Activated CD4-positive, CD25-positive, alpha-beta regulatory T cell treated with anti-CD3 and anti-CD28 coated beads, Interleukin-2, amount 50 U/mL, for 16 hours (primary cell): ENCODE results near the gene BRINP1.
"Not testable (repeated sequence)": the region's sequence is repeated elsewhere in the genome, so short reads cannot be mapped to it uniquely, and the experiment has no call there.

Experiments used
- DNase-seq: peaks from one replicate; pipeline ENCODE4 v3.0.0-alpha.2; 2020; ENCODE audit warnings: low read depth, low spot score

BRINP1 gene

DNA sequence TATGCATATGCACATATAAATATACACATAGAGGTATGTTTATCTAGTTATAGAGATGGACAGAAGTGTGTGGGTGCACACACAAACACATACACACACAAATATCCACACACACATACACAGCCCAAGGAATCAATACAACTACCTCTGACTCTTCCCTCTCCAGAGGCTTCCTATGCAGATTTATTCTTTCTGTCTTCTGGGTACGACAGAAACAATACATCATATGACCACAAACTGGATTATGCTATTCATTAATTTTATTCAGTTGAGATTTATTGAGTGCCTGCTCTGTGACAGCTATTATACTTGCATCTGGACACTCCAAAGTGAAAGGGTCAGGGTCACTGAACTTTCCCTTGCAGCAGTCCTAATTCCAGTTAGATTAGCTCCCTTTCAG is 155.8 kb downstream of the BRINP1 start:
- no peak for DNase-seq

DNA sequence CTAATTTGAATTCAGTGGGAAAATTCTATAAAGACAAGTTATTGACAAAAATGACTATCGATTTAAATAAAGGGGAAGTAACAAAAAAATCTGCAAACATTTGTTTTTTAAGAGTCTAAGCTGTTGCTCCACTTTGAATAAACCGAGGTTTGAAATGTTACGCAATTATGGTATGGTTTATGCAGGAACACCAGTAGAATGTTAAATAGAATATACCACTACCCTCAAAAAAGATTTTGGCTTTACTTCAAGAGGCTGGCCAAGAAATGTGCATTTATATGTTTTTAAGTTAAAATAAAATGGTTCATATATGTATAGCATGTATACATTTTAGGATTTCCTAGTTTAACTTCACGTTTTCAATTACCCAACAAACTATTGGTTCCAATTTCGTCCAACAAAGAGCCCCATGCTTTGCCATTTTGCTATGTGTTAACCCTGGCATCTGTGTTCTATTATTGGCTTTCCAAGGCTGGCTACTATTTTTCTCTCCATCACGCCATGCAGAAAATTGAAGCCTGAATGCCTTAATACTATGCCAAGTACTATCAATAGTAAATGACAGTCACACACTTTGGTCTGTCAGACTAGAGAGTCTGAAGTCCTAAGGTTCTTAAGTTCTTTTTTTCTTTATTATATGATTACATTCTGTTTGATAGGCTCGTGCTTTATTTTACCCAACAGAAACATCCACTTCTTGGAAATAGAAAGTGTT is 171.2 kb downstream of the BRINP1 start:
- no peak for DNase-seq

DNA sequence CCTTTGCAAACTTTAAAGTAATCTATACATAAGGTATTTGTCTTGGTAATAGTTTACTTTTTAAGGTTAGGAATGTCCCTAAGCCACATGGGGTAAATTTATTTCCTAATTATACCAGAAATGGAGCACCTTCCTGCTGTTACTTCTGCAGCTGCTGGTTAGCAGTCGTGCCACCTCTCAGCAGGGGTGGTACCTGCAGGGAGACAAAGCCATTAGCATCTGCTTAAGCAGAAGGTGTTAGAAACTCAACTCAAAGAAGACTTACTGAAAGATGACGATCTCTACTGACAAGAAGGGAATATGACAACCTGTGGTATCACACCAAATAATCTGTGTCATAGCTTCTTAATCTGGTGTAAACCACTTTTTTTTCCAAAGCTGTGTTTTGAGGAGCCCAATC is 173.7 kb downstream of the BRINP1 start:
- DNase-seq, result no peak

DNA sequence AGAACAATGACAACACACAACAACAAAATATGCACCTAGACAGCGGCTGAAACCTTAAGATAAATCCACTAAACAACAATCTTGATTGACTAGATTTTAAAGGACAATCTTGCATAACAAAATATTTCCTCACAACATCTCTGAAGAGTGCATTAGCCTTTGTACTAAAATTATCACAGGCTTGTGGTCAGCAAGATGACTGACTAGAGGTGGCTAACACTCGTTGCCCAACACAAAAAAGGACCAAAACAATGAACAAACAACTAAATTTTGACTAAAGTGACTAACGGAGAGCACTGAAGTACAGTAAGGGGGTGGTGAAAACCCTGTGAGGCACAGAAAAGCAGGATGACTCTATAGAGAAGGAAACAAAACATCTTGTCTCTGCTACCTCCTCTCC is 183.9 kb downstream of the BRINP1 start:
- DNase-seq, result no peak

DNA sequence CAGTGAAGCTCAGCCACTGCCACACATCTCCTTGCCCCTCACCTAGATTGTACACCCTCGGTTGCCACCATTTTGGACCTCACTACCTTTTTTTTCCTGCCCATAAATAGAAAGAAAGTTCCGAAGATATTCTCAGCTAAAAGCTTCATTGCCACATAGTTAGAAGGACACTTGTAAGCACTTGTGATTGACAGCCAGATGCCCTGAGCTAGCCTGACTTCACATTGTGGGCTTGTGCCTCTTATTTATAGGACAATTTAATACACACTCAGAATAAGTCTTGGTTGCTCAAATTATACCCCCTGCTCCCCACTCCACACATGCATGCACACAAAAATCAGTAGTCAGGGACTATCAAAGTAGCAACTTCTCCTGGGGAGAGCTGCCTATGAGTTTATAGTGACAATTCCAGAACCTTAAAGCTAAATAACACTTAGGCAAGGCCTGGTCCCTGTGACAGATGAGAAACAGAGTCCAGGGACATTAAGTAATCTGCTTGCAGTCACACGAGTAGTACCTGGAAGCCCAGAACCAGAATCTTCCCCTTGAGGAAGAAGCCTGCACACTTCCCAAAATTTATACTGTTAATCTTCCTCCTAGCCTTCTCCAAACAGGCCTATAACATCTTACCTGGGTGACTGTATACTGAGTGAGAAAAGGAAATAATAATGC is 184.8 kb downstream of the BRINP1 start:
- no peak for DNase-seq

DNA sequence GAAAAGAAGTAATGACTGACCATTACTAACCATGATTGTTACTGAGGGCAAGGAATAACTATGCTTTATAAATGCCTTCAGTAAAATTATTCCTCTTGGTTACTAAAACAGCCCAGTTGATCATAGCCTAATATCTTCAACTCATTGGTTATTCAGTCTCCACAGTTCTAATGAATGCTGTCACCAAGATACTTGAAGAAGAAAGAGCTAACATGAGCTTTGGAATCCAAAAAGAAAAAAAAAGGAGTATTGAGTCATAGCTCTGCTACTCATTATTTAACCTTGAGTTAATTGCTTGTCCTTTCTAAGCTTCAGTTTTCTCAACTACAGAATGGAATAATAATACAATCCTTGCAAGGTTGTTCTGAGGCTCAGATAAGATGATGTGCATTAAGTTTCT is 187.7 kb downstream of the BRINP1 start:
- DNase-seq, result no peak

DNA sequence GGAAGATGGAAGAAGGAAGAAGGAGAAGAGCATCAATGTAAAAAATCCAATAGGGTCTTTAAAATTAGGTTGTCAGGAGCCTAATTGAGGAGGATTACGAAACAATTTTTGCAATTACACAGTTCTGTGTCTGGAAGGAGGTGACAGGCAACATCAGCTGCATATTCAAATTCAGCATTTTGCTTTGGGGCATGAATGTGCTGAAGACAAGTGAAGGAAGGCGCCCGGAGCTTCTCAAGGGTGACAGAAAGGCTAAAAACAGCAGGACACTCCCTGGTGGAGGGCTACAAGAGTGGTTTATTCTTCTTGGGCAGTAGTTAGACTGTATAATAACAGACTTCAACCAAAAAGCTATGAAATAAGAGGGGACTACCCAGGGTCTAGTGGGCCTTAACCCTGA is 188.3 kb downstream of the BRINP1 start:
- no peak for DNase-seq

DNA sequence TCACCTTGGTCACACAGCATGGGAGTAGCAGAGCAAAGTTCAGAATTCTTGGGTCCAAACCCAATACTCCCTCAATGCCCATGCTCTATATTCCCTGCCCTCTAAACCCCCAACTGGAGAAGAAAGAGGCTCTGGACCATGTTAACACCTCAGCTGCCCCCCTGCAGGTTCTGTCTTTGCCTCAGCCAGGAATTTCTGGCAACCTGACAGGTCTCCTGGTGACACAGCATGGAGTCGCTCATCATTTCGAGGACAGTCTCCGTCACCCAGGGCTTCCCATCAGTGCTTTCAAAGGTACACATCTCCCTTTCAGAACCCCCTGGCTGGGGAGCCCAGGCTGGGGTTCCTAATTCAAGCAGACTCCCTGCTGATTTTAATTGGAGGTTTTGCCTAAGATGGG is 189.5 kb downstream of the BRINP1 start:
- no peak for DNase-seq

DNA sequence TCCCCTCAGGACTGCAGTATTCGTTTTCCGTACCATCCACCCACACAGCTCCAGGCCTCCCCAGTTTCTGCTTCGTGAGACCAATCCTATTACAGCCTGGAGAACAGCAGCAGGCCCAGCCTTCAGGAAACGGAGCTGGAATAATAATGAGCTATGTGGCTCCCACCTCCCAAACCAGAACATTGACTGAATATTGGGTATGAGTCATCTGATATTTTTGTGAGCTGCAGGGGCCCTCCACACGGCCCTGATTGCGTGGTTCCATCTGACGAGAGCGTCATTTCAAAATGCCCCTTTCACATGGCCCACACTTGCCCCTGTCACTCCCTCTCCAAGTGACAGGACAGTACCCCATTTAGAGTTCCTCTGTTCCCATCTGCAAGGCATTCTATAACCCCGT is 192.0 kb downstream of the BRINP1 start:
- no peak for DNase-seq

DNA sequence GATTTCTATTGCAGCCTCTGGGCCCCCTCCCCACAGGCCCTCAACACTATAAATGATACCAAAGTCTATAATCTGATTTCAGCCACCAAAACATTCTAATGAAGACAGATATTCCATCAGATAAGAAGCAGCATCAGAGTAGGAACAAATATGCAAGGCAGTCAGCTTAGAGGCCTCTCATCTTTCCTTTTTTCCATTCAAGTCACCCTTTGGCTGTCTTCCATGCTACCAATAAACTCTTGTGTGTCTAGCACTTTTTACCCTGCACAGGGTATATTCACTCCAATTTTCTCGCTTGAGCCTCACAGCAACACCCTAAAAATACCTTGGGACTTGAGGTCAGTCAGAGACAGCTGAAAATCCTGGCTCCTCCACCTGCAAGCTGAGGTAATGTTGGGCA is 193.7 kb downstream of the BRINP1 start:
- no peak for DNase-seq

DNA sequence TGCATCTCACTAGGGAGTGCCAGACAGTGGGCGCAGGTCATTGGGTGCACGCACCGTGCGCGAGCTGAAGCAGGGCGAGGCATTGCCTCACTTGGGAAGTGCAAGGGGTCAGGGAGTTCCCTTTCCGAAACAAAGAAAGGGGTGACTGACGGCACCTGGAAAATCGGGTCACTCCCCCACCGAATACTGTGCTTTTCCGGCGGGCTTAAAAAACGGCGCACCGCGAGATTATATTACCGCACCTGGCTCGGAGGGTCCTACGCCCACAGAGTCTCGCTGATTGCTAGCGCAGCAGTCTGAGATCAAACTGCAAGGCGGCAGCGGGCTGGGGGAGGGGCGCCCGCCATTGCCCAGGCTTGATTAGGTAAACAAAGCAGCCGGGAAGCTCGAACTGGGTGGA is 200.0 kb downstream of the BRINP1 start:
- not testable (repeated sequence) for DNase-seq

DNA sequence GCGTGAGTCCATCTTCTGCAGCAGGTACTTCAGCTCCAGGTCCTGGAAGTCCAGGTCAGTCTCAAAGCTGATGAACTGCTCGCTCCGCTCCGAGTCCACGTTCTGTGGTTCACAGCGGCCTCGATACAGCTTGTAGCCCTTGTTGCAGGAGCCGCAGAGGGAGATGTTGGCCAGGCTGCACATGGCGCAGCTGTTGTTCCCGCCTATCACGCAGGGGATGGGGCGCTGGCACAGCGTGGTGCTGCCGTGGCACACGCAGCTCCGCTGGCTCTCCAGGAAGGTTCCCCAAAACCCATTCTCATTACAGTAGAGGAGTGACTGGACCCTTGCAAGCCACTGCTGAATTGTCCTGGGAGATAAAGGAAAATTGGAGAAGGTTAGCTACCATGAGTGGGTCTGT is 201.4 kb downstream of the BRINP1 start:
- no peak for DNase-seq

DNA sequence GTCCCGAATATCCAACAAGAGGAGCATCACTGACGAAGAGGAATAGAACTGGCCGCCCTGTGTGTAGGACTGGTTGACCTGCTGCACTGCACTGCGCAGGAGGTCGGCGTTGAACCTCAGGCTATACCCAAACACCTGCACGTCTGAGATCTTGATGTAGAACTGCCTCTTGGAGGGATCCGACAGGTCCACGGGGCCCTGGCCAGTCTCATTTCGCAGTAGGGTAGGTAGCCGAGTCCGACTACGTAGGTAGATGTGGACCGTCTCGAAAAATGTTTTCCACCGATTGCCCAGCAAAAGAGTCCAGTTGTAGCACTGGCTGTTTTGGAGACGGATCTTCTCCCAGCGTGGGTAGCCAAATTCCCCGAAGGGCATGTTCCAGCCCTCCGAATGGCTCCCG is 202.0 kb downstream of the BRINP1 start:
- no peak for DNase-seq

DNA sequence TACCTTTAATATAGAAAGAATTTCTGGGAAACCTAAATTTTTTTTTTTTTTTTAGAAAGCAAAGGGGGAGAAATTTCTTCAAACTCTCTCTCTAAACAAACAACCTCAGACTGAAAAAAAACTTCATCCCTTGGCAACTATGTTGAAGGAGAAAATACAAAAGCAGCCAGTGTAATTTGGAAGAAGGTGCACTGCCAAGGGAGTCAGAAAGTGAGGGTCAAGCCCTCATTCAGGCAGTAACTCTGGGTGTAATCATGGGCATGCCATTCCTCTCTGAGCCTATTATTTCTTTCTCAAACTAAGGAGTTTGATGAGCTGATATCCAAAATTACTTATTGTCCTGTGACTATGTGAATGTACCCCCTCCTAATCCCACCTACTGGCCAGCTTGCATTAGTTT is 203.1 kb downstream of the BRINP1 start:
- no peak for DNase-seq

DNA sequence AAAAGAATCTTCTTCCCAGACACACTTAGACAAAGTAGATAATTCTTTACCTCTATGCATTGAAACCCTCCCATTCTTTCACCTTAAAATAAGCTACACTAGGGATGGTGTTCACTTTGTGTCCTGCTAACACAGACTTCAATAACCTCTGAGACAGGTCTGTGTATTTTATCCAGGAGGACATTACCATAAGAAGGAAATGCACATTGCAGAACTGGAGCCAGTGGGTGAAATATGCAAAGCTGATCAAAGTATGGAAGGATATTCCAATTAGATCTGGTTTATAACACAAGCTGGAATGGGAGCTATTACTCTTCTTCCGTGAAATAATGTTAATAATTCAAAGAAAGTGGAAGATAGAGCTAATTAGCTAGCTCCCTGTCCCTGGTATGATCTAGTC is 204.1 kb downstream of the BRINP1 start:
- no peak for DNase-seq

DNA sequence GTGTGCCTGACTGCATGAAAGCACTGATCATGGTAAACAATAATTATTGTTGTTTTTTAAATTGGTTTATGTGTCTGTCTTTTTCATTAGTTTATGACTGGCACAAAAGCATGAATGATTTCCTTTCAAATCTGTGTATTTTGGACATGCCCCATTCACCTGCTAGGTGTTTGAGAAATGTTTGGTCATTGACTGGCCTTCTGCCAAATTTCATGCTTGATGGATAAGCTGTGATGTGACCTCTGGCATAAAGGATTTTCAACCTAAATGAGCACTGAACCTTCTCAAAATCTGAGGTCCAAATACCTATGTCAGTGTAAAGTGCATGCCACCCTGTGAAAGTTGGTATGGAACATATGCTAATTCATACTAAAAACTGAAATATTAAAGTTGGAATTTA is 204.5 kb downstream of the BRINP1 start:
- no peak for DNase-seq

DNA sequence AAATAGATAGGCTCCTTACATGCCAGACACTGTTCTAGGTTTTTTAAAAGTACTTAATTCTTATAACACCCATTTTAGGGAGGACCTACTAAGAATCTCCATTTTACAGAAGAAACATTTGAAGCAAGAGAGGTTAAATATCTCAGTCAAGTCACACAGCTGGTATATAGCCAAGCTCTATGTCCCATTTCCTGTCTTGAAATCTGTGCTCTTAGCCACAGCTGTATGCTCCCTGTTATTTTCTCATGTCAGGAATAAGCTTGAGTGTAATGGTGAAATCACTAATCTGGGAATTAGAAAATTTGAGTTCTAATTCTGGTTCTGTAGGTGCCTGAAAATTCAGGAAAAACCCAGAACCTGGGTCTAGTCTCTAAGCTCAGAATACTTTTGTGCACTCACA is 208.7 kb downstream of the BRINP1 start:
- DNase-seq, result no peak

DNA sequence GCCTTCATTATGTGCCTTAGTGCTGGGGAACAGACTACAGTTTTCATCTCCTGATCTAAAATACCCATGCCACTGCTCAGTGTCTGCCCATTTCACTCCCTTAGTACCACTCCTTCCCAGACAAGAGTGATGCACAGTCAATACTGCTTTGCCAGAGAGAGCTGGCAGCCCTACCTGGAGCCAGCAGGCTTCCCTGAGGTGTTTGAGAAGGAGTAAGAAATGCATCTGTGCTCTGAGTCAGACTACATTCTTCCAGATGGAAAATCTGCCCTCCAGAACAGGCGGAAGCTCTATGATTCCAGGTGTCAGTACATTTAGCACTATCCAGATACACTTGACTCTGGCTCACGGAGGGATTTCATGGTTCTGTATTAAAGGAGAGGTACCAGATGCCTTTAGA is 209.8 kb downstream of the BRINP1 start:
- DNase-seq, result no peak

DNA sequence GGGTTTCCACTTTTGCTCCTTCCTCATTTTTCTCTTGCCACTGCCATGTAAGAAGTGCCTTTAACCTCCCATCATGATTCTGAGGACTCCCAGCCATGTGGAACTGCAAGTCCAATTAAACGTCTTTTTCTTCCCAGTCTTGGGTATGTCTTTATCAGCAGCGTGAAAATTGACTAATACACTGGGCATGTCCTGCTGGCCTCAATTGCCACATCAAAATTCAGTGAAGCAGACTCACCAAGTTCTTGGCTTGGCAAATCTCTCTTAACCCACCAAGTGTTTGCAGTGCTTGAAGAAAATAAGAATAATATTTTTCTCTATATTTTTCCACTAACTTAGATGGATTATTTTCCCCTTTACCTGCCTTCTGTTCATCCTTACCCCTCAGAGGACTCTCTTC is 212.0 kb downstream of the BRINP1 start:
- no peak for DNase-seq

DNA sequence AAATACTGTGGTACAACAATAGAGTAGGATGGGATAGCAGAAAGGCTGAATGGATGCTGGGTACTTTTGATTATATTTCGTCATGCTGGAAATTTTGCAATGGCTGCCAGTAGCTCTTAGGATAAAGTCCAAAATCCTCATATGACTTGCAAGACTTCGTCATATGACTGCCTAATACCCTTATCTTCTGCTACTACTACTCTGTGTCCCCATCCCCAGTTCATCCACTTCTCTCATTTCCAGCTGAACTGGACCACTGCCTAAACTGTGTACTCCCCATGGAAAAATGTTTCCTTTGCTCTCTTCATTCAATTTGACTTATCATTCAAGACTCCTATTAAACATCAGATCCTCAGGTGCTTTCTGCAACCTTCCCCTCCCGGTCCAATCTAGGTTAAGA is 212.9 kb downstream of the BRINP1 start:
- no peak for DNase-seq

DNA sequence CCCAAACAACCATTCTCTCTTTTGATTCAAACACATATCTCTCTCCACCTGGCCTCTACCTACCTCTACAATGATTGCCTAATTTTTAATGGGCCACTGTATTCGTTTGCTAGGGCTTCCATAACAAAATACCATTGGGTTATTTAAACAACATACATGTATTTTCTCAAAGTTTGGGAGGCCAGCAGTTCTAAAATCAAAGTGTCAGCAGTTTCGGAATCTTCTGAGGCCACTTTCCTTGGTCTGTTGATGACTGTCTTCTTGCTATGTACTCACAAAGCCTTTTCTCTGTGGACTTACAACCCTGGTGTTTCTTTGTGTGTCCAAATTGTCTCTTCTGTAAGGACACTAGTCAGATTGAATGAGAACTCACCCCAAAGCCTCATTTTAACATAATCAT is 214.7 kb downstream of the BRINP1 start:
- no peak for DNase-seq

DNA sequence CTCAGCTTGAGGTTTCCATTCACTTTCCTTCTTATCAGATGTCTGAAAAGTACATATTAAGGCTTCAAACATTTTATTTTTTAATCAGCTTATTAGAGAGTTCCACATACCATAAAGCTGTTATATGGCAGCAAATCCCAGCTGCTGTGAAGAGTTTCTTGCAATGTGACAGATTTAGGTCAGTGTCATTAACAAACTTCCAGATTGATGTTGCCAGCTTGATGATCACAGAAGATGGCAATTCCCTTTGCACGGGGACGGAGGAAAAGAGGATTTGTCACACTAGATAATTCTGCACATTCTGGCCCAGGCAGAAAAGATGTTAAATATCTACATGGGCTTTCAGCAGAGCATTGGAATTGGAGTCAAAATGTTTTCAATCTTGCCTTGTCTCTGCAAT is 215.8 kb downstream of the BRINP1 start:
- DNase-seq, result no peak

DNA sequence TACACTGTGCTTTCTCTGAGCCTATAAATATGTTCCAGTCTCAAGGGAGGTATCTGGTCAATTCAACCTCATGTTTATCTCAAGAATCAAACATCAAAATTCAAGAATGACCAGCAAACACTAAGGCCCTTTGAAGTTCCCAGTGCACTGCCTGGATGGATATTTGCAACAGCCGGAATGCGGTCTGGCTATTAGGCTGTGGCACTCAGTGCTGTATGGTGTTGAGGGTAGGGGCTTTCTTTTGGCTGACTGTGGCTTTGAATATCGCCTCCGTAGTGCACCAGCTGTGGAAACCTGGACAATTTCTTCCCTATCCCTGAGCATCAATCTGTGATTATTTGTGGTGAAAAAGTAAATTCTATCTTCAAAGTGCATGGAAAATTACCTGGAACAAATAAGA is 220.4 kb downstream of the BRINP1 start:
- DNase-seq, result no peak

DNA sequence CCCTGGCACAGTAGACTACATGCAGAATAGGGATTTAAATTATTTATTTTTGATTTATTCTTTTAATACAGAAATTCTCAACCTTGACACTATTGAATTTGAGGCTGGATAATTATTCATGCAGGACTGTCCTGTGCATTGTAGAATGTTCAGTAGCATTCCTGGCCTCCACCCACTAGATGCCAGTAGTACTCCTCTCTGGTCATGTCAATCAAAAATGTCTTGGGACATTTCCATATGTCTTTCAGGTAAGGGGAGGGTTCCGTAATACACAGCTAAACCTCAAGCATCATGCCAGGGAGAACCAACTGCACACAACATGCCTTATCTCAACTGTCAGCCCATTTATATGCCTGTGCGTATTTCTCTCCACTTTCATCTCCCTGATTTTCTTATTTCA is 231.8 kb downstream of the BRINP1 start:
- no peak for DNase-seq
